ENCODE measurements around the gene NMB.

NMB gene

GRCh38 chr15:84606653-84607120 is 51.3 kb downstream of the NMB start:
- no peak for DNase-seq (ENCODE audit: low read depth in 2 of 2)
- TF ChIP-seq CTCF (IDR thresholded peaks at IDR 0.05; ENCODE audit: low read depth, low read length), result no peak
- H3K4me3 ChIP-seq (replicated peaks in 1 of 2; ENCODE audit: low read depth in 2 of 2, low read length in 2 of 2), result no peak overlapping the region

DNA sequence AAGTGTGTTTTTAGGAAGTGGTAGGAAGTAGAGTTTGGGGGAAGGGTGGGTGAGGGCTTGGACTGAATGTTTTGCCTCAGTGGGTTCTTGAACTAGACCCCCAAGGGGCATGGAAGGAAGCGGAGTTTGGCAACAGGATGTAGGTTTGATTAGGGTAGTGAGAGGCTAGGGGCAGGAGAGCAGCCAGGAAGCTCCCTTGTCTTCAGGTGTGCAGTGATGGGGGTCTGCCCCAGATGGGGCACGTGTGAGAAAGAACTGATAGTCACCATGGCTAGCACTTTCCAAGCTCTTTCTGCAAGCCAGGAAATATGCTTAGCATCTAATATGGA is 52.5 kb downstream of the NMB start:
- no peak for TF ChIP-seq CTCF (IDR thresholded peaks at IDR 0.05; ENCODE audit: low read depth, low read length)
- H3K4me3 ChIP-seq (replicated peaks in 1 of 2; ENCODE audit: low read depth in 2 of 2, low read length in 2 of 2), result no peak overlapping the region
- DNase-seq (ENCODE audit: low read depth in 2 of 2), result no peak

Measured in cardiac fibroblast (primary cell).